Measurements from ENCODE around the gene TYROBP. TPM values are rescaled to one million over a fixed set of nuclear protein-coding genes. Genes with fewer than 3 reads are reported as not detected.
"Not testable (repeated sequence)": the region's sequence is repeated elsewhere in the genome, so short reads cannot be mapped to it uniquely, and the experiment has no call there.

The TYROBP gene
- total RNA-seq, 1 experiment from 2014 or later: not detected

DNA sequence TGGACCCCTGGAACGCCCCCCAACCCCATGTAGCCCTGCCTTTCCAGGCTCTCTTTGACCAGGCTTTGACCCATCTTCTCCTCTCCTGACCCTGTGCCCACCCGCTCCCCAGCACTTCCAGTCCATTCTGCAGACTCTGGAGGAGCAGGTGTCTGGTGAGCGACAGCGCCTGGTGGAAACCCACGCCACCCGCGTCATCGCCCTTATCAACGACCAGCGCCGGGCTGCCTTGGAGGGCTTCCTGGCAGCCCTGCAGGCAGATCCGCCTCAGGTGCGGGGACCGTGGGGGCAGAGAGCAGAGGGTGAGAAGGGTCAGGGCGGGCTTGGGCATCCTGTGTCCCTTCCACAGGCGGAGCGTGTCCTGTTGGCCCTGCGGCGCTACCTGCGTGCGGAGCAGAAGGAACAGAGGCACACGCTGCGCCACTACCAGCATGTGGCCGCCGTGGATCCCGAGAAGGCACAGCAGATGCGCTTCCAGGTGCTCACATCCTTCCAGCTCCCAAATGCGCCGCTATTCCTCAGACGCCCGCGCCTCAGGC is 33.6 kb downstream of the TYROBP start:
- no peak for DNase-seq (ENCODE audit: low read depth)

DNA sequence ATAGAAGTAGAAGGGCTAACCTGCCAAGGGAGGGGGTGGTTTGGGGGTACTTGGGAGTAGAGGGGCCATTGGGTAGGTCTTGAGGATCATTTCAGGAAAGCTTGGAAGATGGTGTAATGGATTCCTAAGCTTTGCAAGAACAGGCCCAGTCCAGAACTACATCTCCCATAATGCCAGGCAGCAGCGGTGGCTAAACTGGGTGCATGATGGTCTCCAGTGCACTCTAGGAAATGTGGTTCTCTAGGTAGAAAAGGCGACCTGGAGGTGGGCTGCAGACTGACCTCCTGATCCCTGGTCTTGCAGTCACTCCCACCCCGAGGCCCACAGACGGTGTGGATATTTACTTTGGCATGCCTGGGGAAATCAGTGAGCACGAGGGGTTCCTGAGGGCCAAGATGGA is 35.9 kb downstream of the TYROBP start:
- peak; percentile 12 for DNase-seq (ENCODE audit: low read depth)

GRCh38 chr19:35871611-35872010 is 36.5 kb downstream of the TYROBP start:
- no peak for DNase-seq (ENCODE audit: low read depth)

GRCh38 chr19:35870798-35871197 is 37.3 kb downstream of the TYROBP start:
- no peak for DNase-seq (ENCODE audit: low read depth)

DNA sequence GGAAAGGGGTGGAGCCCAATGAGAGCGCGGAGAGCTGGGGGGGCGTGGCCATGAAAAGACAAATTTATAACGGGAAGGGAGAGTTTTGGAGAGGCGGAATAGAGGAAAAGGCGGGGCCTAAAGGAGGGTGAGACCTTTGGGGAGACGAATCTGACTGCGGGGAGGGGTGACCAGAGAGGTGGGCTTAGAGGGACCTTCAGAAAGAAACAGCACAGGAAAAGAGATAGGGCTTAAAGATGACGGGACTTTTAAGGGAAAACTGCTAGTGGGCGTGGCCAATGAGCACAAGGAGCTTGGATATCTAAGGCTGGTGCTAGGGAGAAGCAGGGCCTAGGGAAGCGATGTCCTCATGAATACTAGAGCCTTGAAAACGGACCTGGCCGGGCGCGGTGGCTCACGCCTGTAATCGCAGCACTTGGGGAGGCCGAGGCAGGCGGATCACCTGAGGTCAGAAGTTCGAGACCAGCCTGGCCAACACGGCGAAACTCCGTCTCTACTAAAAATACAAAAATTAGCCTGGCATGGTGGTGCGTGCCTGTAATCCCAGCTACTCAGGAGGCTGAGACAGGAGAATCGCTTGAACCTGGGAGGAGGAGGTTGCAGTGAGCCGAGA is 37.9 kb downstream of the TYROBP start:
- not testable (repeated sequence) for DNase-seq (ENCODE audit: low read depth)

DNA sequence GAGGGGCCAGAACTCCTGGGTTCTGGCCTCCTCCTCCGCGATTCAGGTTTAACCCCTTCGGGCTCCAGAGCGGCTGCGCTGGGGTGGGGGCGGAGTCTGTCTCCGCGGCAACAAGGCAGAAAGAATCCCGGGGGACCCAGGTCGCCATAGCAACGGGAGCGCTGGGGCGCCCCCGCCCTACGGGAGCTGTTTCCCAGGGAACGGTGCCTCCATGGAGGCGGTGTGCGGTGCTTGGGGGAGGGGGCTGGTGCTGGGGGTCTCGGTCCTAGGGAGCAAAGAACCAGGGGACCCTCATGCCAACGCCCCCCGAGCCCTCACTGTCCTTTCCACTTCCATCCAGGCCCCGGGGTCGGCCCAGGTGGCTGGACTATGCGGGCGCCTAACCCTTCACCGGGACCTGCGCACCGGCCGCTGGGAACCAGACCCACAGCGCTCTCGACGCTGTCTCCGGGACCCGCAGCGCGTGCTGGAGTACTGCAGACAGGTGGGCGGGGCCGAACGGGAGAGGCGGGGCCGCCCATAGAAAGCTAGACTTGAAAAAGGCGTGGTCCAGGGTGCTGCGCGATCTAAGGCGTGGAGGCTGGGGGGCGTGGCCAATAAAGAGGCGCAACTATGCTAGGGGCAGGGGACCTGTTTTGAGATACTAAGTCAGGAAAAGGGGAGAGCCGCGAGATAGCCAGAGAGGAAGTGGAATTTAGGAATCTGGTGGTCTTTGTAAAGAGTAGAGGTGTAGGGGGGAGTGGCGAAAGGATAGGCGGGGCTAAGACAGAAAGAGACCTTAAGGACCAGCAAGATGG is 38.6 kb downstream of the TYROBP start:
- peak; percentile 49 for DNase-seq (ENCODE audit: low read depth)

DNA sequence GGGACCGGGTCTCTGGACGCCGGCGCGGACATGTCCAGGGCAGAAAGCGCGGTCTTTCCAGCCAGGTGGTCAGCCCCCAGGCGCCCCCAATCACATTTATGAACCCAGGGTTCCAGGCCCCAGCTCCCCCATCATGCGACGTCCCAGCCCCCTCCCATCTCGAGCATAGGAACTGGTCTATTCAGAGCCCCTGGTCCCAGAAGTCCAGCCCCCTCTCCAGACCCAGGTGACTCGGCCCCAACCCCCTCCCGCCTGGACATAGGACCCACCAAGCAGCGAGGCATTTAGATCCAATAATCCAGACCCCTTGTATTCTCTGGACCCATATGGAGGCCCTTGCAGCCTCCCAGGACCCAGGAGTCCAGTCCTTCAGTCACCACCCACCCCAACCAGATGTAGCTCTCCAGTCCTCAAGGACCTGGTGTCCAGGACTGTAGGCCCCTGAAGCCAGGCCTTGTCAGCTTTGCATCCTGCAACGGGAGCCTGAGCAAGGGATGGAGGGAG is 39.2 kb downstream of the TYROBP start:
- no peak for DNase-seq (ENCODE audit: low read depth)

DNA sequence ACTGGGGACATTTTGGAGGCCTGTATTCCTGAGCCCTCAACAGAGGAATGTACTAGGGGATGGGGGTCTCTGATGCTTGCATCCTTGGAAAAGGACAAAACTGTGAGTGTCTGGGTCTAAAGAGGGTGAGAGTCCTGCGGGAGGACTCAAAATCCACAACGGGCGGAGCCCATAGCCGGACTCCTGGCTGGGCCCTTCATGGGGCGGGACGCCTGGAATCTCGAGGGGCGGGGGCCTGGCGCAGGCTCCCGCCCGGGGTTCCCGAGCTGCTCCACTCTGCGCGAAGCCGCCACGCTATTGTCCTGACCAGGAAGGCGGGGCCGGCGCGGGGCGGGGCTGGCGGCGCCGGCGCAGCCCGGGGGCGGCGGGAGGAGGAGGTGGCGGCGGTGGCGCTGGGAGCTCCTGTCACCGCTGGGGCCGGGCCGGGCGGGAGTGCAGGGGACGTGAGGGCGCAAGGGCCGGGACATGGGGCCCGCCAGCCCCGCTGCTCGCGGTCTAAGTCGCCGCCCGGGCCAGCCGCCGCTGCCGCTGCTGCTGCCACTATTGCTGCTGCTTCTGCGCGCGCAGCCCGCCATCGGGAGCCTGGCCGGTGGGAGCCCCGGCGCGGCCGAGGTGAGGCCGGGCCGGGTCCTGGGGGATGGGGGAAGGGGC is 39.8 kb downstream of the TYROBP start, which contains the start of gene APLP1:
TSS of gene APLP1 (plus strand) at position 403 of the 651 bp plus-strand sequence. CDS start at position 466, 63 bp downstream.
- DNase-seq (ENCODE audit: low read depth): peak; percentile 52

DNA sequence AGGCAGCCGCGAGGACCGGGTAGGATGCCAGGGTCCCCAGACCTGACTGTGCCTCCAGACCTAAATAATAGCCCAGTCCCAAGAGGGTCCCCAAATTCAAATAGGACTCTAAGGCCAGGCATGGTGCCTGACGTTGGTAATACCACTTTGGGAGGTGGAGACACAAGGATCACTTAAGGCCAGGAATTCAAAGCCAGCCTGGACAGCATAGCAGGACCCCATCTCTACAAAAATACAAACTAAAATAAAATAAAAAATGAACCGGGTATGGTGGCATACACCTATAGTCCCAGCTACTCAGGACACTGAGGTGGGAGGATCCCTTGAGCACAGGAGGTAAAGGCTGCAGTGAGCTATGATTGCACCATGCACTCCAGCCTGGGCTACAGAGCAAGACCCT is 45.1 kb downstream of the TYROBP start:
- no peak for DNase-seq (ENCODE audit: low read depth)

- DNase-seq (ENCODE audit: low read depth): no peak
Measured at GRCh38 chr19:35862528-35862927, 45.6 kb downstream of the TYROBP start.

DNA sequence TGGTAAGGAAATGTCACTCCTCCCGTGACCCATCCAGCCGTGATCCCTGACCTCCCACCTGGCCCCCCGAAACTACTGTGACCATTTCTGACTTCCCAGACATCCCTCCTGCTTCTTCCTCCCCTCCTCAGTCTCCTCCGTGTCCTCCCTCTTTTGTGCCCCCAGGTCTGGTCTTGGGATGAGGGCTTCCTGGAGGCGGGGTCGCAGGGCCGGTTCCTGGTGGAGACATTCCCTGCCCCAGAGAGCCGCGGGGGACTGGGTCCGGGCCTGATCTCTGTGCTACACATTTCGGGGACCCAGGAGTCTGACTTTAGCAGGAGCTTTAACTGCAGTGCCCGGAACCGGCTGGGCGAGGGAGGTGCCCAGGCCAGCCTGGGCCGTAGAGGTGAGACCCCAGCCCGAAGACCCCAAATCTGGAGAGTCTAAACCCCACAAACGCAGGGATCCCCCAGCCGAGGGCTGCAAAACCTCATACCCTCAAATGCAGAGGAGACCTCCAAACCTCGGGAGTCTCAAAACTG is 46.4 kb downstream of the TYROBP start:
- DNase-seq (ENCODE audit: low read depth): no peak

- no peak for DNase-seq (ENCODE audit: low read depth)
Measured at GRCh38 chr19:35860818-35861639, 47.1 kb downstream of the TYROBP start.

DNA sequence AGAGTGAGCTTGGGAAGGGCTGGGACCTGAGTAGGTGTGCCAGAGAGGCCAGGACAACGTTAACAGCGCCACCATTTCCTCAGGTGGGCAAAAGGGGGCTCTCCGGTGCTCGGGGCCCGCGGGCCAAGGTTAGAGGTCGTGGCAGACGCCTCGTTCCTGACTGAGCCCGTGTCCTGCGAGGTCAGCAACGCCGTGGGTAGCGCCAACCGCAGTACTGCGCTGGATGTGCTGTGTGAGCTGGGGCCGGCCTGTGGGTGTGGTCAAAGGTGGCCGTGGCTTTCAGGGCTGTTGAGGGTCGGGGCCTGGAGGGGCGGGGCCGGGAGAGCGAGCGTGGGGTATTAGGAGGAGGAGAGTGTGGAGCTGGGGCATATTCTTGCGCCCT is 47.7 kb downstream of the TYROBP start:
- no peak for DNase-seq (ENCODE audit: low read depth)

DNA sequence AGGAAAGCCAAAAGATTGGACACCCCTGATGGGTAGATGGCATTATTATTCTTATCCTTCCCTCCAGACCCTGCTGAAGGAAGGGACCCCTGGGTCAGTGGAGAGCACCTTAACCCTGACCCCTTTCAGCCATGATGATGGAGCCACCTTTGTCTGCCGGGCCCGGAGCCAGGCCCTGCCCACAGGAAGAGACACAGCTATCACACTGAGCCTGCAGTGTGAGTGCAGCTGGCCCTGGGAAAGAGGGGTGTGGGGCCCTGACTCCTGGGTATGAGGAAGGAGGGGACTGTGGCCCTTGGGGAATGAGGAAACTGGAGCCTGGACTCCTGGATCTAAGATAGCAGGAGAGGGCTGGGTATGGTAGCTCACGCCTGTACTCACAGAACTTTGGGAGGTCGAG is 48.7 kb downstream of the TYROBP start:
- no peak for DNase-seq (ENCODE audit: low read depth)

GRCh38 chr19:35858311-35858710 is 49.8 kb downstream of the TYROBP start:
- DNase-seq (ENCODE audit: low read depth): no peak

DNA sequence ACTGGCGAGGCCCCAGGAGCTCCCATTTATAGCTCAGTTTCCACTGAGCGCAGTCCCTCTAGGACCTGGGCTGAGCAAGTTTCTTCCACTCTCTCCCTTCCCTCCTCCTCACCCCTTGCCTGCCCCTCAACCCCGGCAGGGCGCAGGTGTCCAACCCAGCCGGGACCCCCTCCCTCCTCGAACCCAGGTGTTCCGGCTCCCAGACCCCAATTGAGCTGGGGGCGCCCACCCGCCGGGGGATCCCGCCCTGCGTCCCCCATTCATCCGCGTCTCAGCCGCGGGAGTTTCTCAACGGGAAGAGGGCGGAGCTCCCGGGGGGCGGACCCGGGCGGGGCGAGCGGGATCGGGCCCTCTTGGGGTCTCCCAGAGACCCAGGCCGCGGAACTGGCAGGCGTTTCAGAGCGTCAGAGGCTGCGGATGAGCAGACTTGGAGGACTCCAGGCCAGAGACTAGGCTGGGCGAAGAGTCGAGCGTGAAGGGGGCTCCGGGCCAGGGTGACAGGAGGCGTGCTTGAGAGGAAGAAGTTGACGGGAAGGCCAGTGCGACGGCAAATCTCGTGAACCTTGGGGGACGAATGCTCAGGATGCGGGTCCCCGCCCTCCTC is 51.4 kb downstream of the TYROBP start, which contains the start of gene KIRREL2:
TSS of gene KIRREL2 (plus strand) at position 366 of the 604 bp plus-strand sequence. CDS start at position 575, 209 bp downstream.
- no peak for DNase-seq (ENCODE audit: low read depth)

All from M059J (cell line).